Suprapubic skin (tissue), 4 donors: ENCODE results near the gene PRSS21. TPM values are rescaled to one million over a fixed set of nuclear protein-coding genes. Genes with fewer than 3 reads are reported as not detected.

Experiments used
- DNase-seq, 2 donors: peaks; one replicate each; pipeline ENCODE4 v3.0.0-alpha.2; 2019; ENCODE audit warnings: low spot score in 2 of 2
- H3K27ac ChIP-seq: fragments of 200-600 bp; sonication (generic); one replicate; pipeline ENCODE4 v1.5.1; 2019
- H3K27me3 ChIP-seq: fragments of 200-600 bp; sonication (generic); one replicate; pipeline ENCODE4 v1.5.1; 2019
- H3K36me3 ChIP-seq: fragments of 200-600 bp; sonication (generic); one replicate; pipeline ENCODE4 v1.5.1; 2019
- H3K4me1 ChIP-seq: fragments of 200-600 bp; sonication (generic); one replicate; pipeline ENCODE4 v1.5.1; 2019
- H3K4me3 ChIP-seq: fragments of 200-600 bp; sonication (generic); one replicate; pipeline ENCODE4 v1.5.1; 2019; ENCODE audit warnings: mild to moderate bottlenecking
- H3K9me3 ChIP-seq: fragments of 200-600 bp; sonication (generic); one replicate; pipeline ENCODE4 v1.5.1; 2019
- EP300 ChIP-seq: sonication (generic); formaldehyde crosslinking; IDR thresholded peaks from one replicate; pipeline ENCODE4 v1.6.1; 2017; ENCODE audit warnings: antibody characterized with exemption
- POLR2A ChIP-seq, 2 donors: fragments of 450-650 bp; IDR thresholded peaks; one replicate each; pipeline ENCODE4 v1.6.1; 2017; ENCODE audit warnings: antibody characterized with exemption in 2 of 2, mild to moderate bottlenecking in 2 of 2, moderate library complexity in 2 of 2
- POLR2AphosphoS5 ChIP-seq, 3 donors: sonication (generic); formaldehyde crosslinking; IDR thresholded peaks; one replicate each; pipeline ENCODE4 v1.6.1; 2017; ENCODE audit warnings: antibody characterized with exemption in 3 of 3
- WGBS: methylation state at CpG from one replicate; pipeline ENCODE4 v1.1.5; 2018; 5-methylcytosine and 5-hydroxymethylcytosine counted together
- total RNA-seq, 4 donors: library from RNA; depleted of rRNA; stranded (reverse); fragments of >200 nt; gene quantifications; one replicate each; pipeline ENCODE4 v1.1.0, GENCODE V29; 2016
- TF ChIP-seq, protein P1 (sequence below), 2 donors: fragments of 200-600 bp in 1 of 2; fragments of 450-650 bp in 1 of 2; sonication (generic) in 1 of 2; IDR thresholded peaks; one replicate each; pipeline ENCODE4 v1.5.1; 2016 to 2019; ENCODE audit warnings: antibody characterized with exemption in 2 of 2, mild to moderate bottlenecking in 1 of 2, moderate library complexity in 1 of 2

Gene PRSS21
- total RNA-seq, 4 donors from 2014 or later, result 0.87 to 7.6 (median 1.3) TPM; not detected in 1

- TF ChIP-seq EP300 (no peak), POLR2A (IDR thresholded peaks at IDR 0.05) (no peak), POLR2AphosphoS5 (IDR thresholded peaks at IDR 0.05) (no peak)
- TF ChIP-seq, protein P1, sequence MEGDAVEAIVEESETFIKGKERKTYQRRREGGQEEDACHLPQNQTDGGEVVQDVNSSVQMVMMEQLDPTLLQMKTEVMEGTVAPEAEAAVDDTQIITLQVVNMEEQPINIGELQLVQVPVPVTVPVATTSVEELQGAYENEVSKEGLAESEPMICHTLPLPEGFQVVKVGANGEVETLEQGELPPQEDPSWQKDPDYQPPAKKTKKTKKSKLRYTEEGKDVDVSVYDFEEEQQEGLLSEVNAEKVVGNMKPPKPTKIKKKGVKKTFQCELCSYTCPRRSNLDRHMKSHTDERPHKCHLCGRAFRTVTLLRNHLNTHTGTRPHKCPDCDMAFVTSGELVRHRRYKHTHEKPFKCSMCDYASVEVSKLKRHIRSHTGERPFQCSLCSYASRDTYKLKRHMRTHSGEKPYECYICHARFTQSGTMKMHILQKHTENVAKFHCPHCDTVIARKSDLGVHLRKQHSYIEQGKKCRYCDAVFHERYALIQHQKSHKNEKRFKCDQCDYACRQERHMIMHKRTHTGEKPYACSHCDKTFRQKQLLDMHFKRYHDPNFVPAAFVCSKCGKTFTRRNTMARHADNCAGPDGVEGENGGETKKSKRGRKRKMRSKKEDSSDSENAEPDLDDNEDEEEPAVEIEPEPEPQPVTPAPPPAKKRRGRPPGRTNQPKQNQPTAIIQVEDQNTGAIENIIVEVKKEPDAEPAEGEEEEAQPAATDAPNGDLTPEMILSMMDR (IDR thresholded peaks at IDR 0.05), result no peak
- peaks cover 26% of the 10 kb centered on the region for H3K4me1 ChIP-seq
- no peak overlapping the region for H3K27ac ChIP-seq
- 83% methylated on average over 15 of the region's 18 CpGs for WGBS
- H3K27me3 ChIP-seq, result peaks cover 64% of the 10 kb centered on the region
- no peaks in the 10 kb centered on the region for H3K9me3 ChIP-seq
- H3K4me3 ChIP-seq, result no peak overlapping the region
- no peak for DNase-seq
- no peaks in the 10 kb centered on the region for H3K36me3 ChIP-seq
Observed at GRCh38 chr16:2853531-2854073, 36.6 kb downstream of the PRSS21 start.

- Histone ChIP-seq H3K36me3 (no peaks in the 10 kb centered on the region), H3K27me3 (peaks cover 63% of the 10 kb centered on the region), H3K9me3 (no peaks in the 10 kb centered on the region), H3K4me1 (peaks cover 30% of the 10 kb centered on the region), H3K27ac (no peak overlapping the region), H3K4me3 (no peak overlapping the region)
- 88% methylated on average over 5 of the region's 5 CpGs for WGBS
- DNase-seq, result no peak
- TF ChIP-seq, protein P1 (IDR thresholded peaks at IDR 0.05), result no peak
Observed at GRCh38 chr16:2854700-2855309, 37.8 kb downstream of the PRSS21 start.

- DNase-seq, result no peak
- Histone ChIP-seq H3K9me3 (no peaks in the 10 kb centered on the region), H3K4me3 (no peak overlapping the region), H3K4me1 (peaks cover 30% of the 10 kb centered on the region), H3K36me3 (no peaks in the 10 kb centered on the region), H3K27ac (no peak overlapping the region), H3K27me3 (peaks cover 61% of the 10 kb centered on the region)
- TF ChIP-seq POLR2AphosphoS5 (IDR thresholded peaks at IDR 0.05), result no peak
- TF ChIP-seq POLR2A (IDR thresholded peaks at IDR 0.05), result no peak
- no peak for TF ChIP-seq EP300
- TF ChIP-seq, protein P1 (IDR thresholded peaks at IDR 0.05), result no peak
- 48% methylated on average over 5 of the region's 6 CpGs for WGBS
Observed at GRCh38 chr16:2855536-2855935, 38.5 kb downstream of the PRSS21 start.

GRCh38 chr16:2856061-2856670 is 39.1 kb downstream of the PRSS21 start:
- Histone ChIP-seq H3K9me3 (no peaks in the 10 kb centered on the region), H3K36me3 (no peaks in the 10 kb centered on the region), H3K4me1 (peaks cover 30% of the 10 kb centered on the region), H3K27me3 (peaks cover 64% of the 10 kb centered on the region), H3K27ac (no peak overlapping the region), H3K4me3 (no peak overlapping the region)
- WGBS, result 73% methylated on average over 12 of the region's 14 CpGs
- TF ChIP-seq EP300, result no peak
- DNase-seq, result no peak

DNA sequence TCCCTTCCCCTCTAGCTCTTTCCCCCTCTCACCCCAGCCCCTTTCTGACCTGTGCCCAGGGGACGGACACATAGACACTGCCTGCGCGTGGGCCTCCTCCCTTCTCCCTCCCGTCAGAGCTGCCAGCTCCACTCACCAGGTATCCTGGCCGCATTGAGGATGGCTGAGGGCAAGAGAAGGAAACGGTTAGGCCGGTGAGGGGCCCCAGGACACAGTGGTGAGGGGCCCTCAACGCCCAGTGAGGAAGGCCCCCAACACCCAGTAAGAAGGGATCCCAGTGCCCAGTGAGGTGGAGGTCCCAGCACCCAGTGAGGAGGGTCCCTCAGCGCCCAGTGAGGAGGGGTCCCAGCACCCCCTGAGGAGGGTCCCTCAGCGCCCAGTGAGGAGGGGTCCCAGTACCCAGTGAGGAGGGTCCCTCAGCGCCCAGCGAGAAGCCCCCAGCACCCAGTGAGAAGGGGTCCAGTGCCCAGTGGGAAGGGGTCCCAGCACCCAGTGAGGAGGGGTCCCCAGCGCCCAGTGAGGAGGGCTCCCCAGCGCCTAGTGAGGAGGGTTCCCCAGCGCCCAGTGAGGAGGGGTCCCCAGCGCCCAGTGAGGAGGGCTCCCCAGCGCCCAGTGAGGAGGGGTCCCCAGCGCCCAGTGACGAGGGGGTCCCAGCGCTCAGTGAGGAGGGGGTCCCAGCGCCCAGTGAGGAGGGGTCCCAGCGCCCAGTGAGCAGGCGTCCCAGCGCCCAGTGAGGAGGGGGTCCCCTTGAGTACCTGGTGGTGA is 39.8 kb downstream of the PRSS21 start:
- Histone ChIP-seq H3K27ac (peak overlapping the region; percentile 81), H3K27me3 (peaks cover 64% of the 10 kb centered on the region), H3K9me3 (no peaks in the 10 kb centered on the region), H3K4me1 (peaks cover 30% of the 10 kb centered on the region), H3K4me3 (peak overlapping the region; percentile 40), H3K36me3 (no peaks in the 10 kb centered on the region)
- no peak for DNase-seq
- TF ChIP-seq EP300 (no peak), POLR2A (IDR thresholded peaks at IDR 0.05) (no peak), POLR2AphosphoS5 (IDR thresholded peaks at IDR 0.05) (no peak)
- TF ChIP-seq, protein P1 (IDR thresholded peaks at IDR 0.05), result no peak
- 78% methylated on average over 12 of the region's 24 CpGs for WGBS
